Right atrium auricular region (tissue), 2 donors: ENCODE data around the gene VGLL4. TPM values are rescaled to one million over a fixed set of nuclear protein-coding genes. Genes with fewer than 3 reads are reported as not detected.

ENCODE experiments used
- DNase-seq: peaks from one replicate; pipeline ENCODE4 v3.0.0-alpha.2; 2019; ENCODE audit warnings: low spot score
- H3K27ac ChIP-seq, 2 donors: fragments of 200-600 bp; sonication (generic); 1 replicate in 1 of 2; 2 replicates in 1 of 2; pipeline ENCODE4 v1.5.1; 2016 to 2019
- H3K27me3 ChIP-seq, 2 donors: fragments of 200-600 bp; sonication (generic); one replicate each; pipeline versions ENCODE4 v1.5.1 to v1.6.0; 2017 to 2019
- H3K36me3 ChIP-seq: fragments of 200-600 bp; sonication (generic); one replicate; pipeline ENCODE4 v1.5.1; 2016
- H3K4me1 ChIP-seq, 2 donors: fragments of 200-600 bp; sonication (generic); one replicate each; pipeline versions ENCODE4 v1.5.1 to v1.6.0; 2017 to 2019
- H3K4me3 ChIP-seq, 2 donors: fragments of 200-600 bp; sonication (generic); 1 replicate in 1 of 2; 2 replicates in 1 of 2; pipeline ENCODE4 v1.5.1; 2017 to 2019; ENCODE audit warnings: mild to moderate bottlenecking in 1 of 2, moderate library complexity in 1 of 2
- H3K9me3 ChIP-seq, 2 donors: fragments of 200-600 bp; sonication (generic); one replicate each; pipeline ENCODE4 v1.5.1; 2019
- total RNA-seq, 2 donors: library from RNA; depleted of rRNA; stranded (reverse); fragments of >200 nt; gene quantifications; one replicate each; pipeline ENCODE4 v1.1.0, GENCODE V29; 2016
- TF ChIP-seq, protein P1 (sequence below), 2 donors: fragments of 200-600 bp; sonication (generic); IDR thresholded peaks; one replicate each; pipeline ENCODE4 v1.5.1; 2019; ENCODE audit warnings: antibody characterized with exemption in 2 of 2

VGLL4 gene
- total RNA-seq, 2 donors from 2014 or later = 30.2 to 64.6 TPM

DNA sequence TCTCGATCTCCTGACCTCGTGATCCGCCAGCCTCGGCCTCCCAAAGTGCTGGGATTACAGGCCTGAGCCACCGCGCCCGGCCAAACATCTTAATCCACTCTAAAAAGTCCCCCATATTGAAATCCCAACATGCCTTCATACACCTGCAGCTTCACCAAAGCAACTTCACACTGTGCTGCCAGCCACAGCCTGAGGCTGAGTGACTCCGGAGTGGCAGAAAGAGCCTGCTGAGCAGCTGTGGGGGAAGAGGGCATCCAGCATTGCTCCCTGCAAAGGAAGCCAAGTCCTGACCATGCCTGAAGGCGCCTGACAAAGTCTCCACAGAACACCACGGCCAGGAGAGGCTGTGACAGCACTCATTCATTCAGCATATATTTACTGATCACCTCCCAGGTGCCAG lies 21.6 kb upstream of the VGLL4 start:
- no peaks in the 10 kb centered on the region for H3K36me3 ChIP-seq
- no peaks in the 10 kb centered on the region for H3K27me3 ChIP-seq
- H3K4me3 ChIP-seq = no peak overlapping the region
- DNase-seq = no peak
- no peak overlapping the region for H3K27ac ChIP-seq
- TF ChIP-seq, protein P1, sequence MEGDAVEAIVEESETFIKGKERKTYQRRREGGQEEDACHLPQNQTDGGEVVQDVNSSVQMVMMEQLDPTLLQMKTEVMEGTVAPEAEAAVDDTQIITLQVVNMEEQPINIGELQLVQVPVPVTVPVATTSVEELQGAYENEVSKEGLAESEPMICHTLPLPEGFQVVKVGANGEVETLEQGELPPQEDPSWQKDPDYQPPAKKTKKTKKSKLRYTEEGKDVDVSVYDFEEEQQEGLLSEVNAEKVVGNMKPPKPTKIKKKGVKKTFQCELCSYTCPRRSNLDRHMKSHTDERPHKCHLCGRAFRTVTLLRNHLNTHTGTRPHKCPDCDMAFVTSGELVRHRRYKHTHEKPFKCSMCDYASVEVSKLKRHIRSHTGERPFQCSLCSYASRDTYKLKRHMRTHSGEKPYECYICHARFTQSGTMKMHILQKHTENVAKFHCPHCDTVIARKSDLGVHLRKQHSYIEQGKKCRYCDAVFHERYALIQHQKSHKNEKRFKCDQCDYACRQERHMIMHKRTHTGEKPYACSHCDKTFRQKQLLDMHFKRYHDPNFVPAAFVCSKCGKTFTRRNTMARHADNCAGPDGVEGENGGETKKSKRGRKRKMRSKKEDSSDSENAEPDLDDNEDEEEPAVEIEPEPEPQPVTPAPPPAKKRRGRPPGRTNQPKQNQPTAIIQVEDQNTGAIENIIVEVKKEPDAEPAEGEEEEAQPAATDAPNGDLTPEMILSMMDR (IDR thresholded peaks at IDR 0.05) = no peak
- no peaks in the 10 kb centered on the region for H3K9me3 ChIP-seq
- H3K4me1 ChIP-seq = peaks cover 0 to 11% of the 10 kb centered on the region in 2 donors

DNA sequence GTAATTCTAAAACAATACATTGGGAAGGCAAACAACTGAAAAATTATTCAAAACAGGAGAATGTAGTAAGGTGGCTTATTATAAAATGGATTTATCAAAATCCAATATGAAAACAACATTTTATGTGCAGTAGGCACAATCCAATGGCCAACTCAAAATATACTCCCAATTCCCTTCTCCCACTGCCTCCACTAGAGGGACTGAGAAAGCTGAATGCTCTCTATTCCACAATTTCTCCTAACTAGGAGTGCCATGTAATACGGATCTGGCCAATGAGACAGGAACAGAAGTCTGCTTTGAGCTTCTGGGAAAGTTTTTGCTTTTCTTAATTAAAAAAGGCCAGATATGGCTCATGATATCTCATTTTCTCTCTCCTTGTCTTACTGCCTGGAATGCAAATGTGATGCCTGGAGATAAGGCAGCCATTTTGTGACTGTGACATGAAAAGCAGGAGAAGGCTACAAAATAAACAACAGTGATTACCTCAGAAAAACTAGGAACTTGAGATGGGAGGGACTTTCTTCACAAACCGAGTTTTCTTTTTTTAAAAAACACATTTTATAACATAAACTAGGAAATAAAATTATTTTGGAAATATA lies 18.8 kb upstream of the VGLL4 start:
- Histone ChIP-seq H3K4me1 (peaks cover 0 to 19% of the 10 kb centered on the region in 2 donors), H3K27me3 (no peaks in the 10 kb centered on the region), H3K9me3 (no peaks in the 10 kb centered on the region), H3K27ac (peak overlapping the region in 1 of 2 donors; percentile 1), H3K4me3 (no peak overlapping the region), H3K36me3 (no peaks in the 10 kb centered on the region)
- TF ChIP-seq, protein P1 (IDR thresholded peaks at IDR 0.05) = peak in 1 of 2 donors; percentile 32
- no peak for DNase-seq

DNA sequence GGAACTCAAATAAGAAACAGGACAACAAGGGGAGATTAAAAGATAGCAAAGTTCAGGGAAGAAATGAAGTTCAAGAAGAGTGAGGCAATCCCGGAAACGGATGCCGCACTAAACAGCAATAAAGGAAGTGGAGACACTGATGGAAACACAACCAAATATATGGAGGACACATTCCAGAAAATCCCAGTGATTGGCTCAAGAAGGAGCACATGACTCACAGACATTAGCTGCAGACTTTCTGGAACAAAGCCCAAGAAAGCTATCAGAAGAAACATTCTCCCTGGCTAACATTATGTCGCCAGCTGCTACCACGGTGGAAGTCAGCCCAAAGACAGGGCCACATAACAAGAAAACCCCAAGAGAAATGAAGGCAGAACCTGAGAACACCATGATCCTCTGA lies 18.1 kb upstream of the VGLL4 start:
- no peaks in the 10 kb centered on the region for H3K27me3 ChIP-seq
- no peak overlapping the region for H3K27ac ChIP-seq
- no peak overlapping the region for H3K4me3 ChIP-seq
- DNase-seq = no peak
- H3K4me1 ChIP-seq = peaks cover 0 to 22% of the 10 kb centered on the region in 2 donors
- TF ChIP-seq, protein P1 (IDR thresholded peaks at IDR 0.05) = no peak
- H3K9me3 ChIP-seq = no peaks in the 10 kb centered on the region
- H3K36me3 ChIP-seq = no peaks in the 10 kb centered on the region

DNA sequence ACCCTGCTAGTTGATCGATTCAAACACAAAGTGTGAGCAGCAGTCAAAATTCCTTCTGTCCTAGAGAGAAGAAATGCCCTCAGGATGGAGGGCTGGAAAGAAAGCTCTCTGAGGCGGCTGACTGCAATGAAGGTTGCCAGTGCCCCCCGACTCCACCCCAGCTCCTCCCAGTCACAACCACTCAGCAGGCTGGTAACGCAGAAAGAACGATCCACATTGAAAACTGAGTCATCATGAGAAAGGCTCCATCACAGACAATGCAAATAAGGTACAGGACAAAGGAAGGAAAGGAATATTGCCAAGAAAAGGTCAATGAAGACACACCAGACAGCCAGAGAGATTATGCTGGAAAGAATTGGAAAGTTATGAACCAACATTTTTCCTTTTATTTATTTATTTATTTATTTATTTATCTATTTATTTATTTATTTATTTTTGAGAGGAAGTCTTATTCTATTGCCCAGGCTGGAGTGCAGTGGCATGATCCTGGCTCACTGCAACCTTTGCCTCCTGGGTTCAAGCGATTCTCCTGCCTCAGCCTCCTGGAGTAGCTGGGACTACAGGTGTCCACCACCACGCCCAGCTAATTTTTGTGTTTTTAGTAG lies 17.4 kb upstream of the VGLL4 start:
- no peaks in the 10 kb centered on the region for H3K36me3 ChIP-seq
- H3K27me3 ChIP-seq = no peaks in the 10 kb centered on the region
- H3K4me3 ChIP-seq = no peak overlapping the region
- H3K9me3 ChIP-seq = no peaks in the 10 kb centered on the region
- TF ChIP-seq, protein P1 (IDR thresholded peaks at IDR 0.05) = no peak
- H3K27ac ChIP-seq = no peak overlapping the region
- peaks cover 0 to 22% of the 10 kb centered on the region in 2 donors for H3K4me1 ChIP-seq
- no peak for DNase-seq

DNA sequence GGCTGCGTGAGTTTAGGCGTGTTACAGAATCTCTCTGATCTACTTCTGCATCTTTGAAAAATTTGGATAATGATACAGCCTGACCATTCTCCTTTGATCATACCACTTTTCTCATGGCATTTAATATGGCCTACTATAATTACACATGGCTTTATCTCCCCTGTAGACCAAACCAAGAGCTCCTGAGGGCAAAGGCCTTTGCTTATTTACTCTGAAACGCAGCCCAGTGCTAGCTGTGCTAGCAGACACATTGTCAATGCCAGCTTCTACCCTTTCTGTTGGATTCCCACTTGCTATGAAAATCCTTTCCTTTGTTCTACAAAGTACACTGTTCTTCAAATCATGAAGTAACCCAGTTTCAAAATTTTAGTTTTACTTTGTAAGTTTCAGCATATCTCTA lies 16.5 kb upstream of the VGLL4 start:
- Histone ChIP-seq H3K9me3 (no peaks in the 10 kb centered on the region), H3K4me1 (peaks cover 0 to 22% of the 10 kb centered on the region in 2 donors), H3K36me3 (no peaks in the 10 kb centered on the region), H3K27ac (no peak overlapping the region), H3K4me3 (no peak overlapping the region), H3K27me3 (no peaks in the 10 kb centered on the region)
- no peak for DNase-seq
- TF ChIP-seq, protein P1 (IDR thresholded peaks at IDR 0.05) = no peak
